HG03159 (cell line): ENCODE data around the gene FOXP2.
"Not testable (repeated sequence)": the region's sequence is repeated elsewhere in the genome, so short reads cannot be mapped to it uniquely, and the experiment has no call there.

ENCODE experiments used
- ATAC-seq: cut with Tn5 transposase; IDR thresholded peaks from one replicate; pipeline ENCODE4 v1.9.1; 2021; ENCODE audit warnings: mild to moderate bottlenecking, moderate library complexity; ENCODE audit not compliant: unreplicated experiment

The FOXP2 gene

GRCh38 chr7:114574384-114574783 is 159.8 kb downstream of the FOXP2 start:
- no peak for ATAC-seq

- no peak for ATAC-seq
These were observed 160.5 kb downstream of the FOXP2 start for GRCh38 chr7:114575098-114575497.

- not testable (repeated sequence) for ATAC-seq
These were observed 166.3 kb downstream of the FOXP2 start for GRCh38 chr7:114580963-114581362.

GRCh38 chr7:114588506-114588905 is 173.9 kb downstream of the FOXP2 start:
- ATAC-seq, result no peak

- no peak for ATAC-seq
These were observed 174.8 kb downstream of the FOXP2 start for GRCh38 chr7:114589436-114589835.

- ATAC-seq, result no peak
These were observed 175.7 kb downstream of the FOXP2 start for GRCh38 chr7:114590298-114590697.

GRCh38 chr7:114598946-114599345 is 184.3 kb downstream of the FOXP2 start:
- ATAC-seq, result no peak

GRCh38 chr7:114606100-114606499 is 191.5 kb downstream of the FOXP2 start:
- no peak for ATAC-seq

- not testable (repeated sequence) for ATAC-seq
These were observed 194.2 kb downstream of the FOXP2 start for GRCh38 chr7:114608822-114609221.

- no peak for ATAC-seq
These were observed 205.6 kb downstream of the FOXP2 start for GRCh38 chr7:114620208-114620607.

- no peak for ATAC-seq
These were observed 207.6 kb downstream of the FOXP2 start for GRCh38 chr7:114622221-114622620.

GRCh38 chr7:114623146-114623545 is 208.5 kb downstream of the FOXP2 start:
- ATAC-seq, result no peak

- no peak for ATAC-seq
These were observed 212.6 kb downstream of the FOXP2 start for GRCh38 chr7:114627231-114627630.

- ATAC-seq, result no peak
These were observed 213.7 kb downstream of the FOXP2 start for GRCh38 chr7:114628362-114628761.

GRCh38 chr7:114629762-114630161 is 215.1 kb downstream of the FOXP2 start:
- no peak for ATAC-seq

GRCh38 chr7:114630201-114630990 is 215.8 kb downstream of the FOXP2 start:
- no peak for ATAC-seq

- peak; percentile 47 for ATAC-seq
These were observed 216.7 kb downstream of the FOXP2 start for GRCh38 chr7:114631249-114631822.

- no peak for ATAC-seq
These were observed 224.8 kb downstream of the FOXP2 start for GRCh38 chr7:114639451-114639850.

GRCh38 chr7:114644455-114644854 is 229.8 kb downstream of the FOXP2 start:
- ATAC-seq, result no peak

GRCh38 chr7:114645451-114645850 is 230.8 kb downstream of the FOXP2 start:
- ATAC-seq, result no peak

- no peak for ATAC-seq
These were observed 232.9 kb downstream of the FOXP2 start for GRCh38 chr7:114647518-114647917.

- ATAC-seq, result no peak
These were observed 233.5 kb downstream of the FOXP2 start for GRCh38 chr7:114648117-114648516.

GRCh38 chr7:114648680-114649079 is 234.1 kb downstream of the FOXP2 start:
- ATAC-seq, result no peak
